SK-N-SH (cell line): ENCODE measurements around the gene SMIM24. TPM values are rescaled to one million over a fixed set of nuclear protein-coding genes. Genes with fewer than 3 reads are reported as not detected.
"Not testable (repeated sequence)": the region's sequence is repeated elsewhere in the genome, so short reads cannot be mapped to it uniquely, and the experiment has no call there.

ENCODE experiments used
- CTCF ChIA-PET: fragments of 300-600, 350-600 bp; formaldehyde crosslinking; extraction: SDS; loops from one replicate; lab custom pipeline; 2021; lab: Yijun Ruan, JAX
- POLR2A ChIA-PET: fragments of 350-600 bp; sonication (Branson Sonifier 250); formaldehyde crosslinking; extraction: SDS; loops from one replicate; lab custom pipeline; 2020; ENCODE audit warnings: antibody characterized with exemption, inconsistent platforms; lab: Yijun Ruan, JAX
- DNase-seq: peaks from one replicate; pipeline ENCODE4 v3.0.0; 2012
- H2AFZ ChIP-seq: fragments of 200-600 bp; sonication (generic); 2 replicates; pipeline ENCODE4 v1.8.1; 2016; ENCODE audit warnings: antibody characterized with exemption, mild to moderate bottlenecking, low read depth
- H3F3A ChIP-seq: fragments of 200-600 bp; sonication (generic); replicated peaks from 2 replicates; pipeline ENCODE3; 2016; ENCODE audit warnings: antibody characterized with exemption, mild to moderate bottlenecking; ENCODE audit not compliant: insufficient read depth
- H3K27ac ChIP-seq, 2 experiments: fragments of 200-500 bp in 1 of 2; fragments of 200-600 bp in 1 of 2; sonication (Bioruptor generic) in 1 of 2; sonication (generic), shearing (Covaris generic) in 1 of 2; 2 replicates each; pipeline versions ENCODE4 v1.5.1 to v1.6.1; 2014 to 2016; ENCODE audit warnings: low read depth in 2 of 2, inconsistent platforms in 1 of 2, low read length in 1 of 2, mild to moderate bottlenecking in 1 of 2, mixed read lengths in 1 of 2
- H3K27me3 ChIP-seq: fragments of 200-600 bp; sonication (generic), shearing (Covaris generic); 2 replicates; pipeline ENCODE4 v1.6.1; 2016; ENCODE audit warnings: mixed run types; ENCODE audit not compliant: insufficient read depth
- H3K36me3 ChIP-seq, 2 experiments: fragments of 200-500 bp in 1 of 2; fragments of 200-600 bp in 1 of 2; sonication (Bioruptor generic) in 1 of 2; sonication (generic) in 1 of 2; replicated peaks in 1 of 2; 2 replicates each; pipeline versions ENCODE3 to v1.5.1; 2014 to 2016; ENCODE audit warnings: low read length in 1 of 2, mild to moderate bottlenecking in 1 of 2; ENCODE audit not compliant: insufficient read depth in 2 of 2, control insufficient read depth in 1 of 2
- H3K4me1 ChIP-seq, 2 experiments: fragments of 200-500 bp in 1 of 2; fragments of 200-600 bp in 1 of 2; sonication (Bioruptor generic) in 1 of 2; sonication (generic), shearing (Covaris generic) in 1 of 2; 2 replicates each; pipeline versions ENCODE4 v1.5.1 to v1.6.1; 2014 to 2016; ENCODE audit warnings: low read depth in 1 of 2, low read length in 1 of 2, mixed run types in 1 of 2; ENCODE audit not compliant: insufficient read depth in 2 of 2, control insufficient read depth in 1 of 2
- H3K4me2 ChIP-seq: fragments of 200-600 bp; sonication (generic), shearing (Covaris generic); 2 replicates; pipeline ENCODE4 v1.6.1; 2017; ENCODE audit warnings: mixed run types
- H3K4me3 ChIP-seq, 2 experiments: fragments of 200-500 bp in 1 of 2; fragments of 200-600 bp in 1 of 2; sonication (Bioruptor generic) in 1 of 2; sonication (generic), shearing (Covaris generic) in 1 of 2; 2 replicates each; pipeline versions ENCODE4 v1.5.1 to v1.8.1; 2014 to 2016; ENCODE audit warnings: low read depth in 2 of 2, inconsistent platforms in 1 of 2, low read length in 1 of 2, mild to moderate bottlenecking in 1 of 2, mixed read lengths in 1 of 2, moderate library complexity in 1 of 2
- H3K79me2 ChIP-seq: fragments of 200-600 bp; sonication (generic); 2 replicates; pipeline ENCODE4 v1.8.1; 2017; ENCODE audit warnings: mild to moderate bottlenecking; ENCODE audit not compliant: insufficient read depth
- H3K9ac ChIP-seq: fragments of 200-600 bp; sonication (generic); 2 replicates; pipeline ENCODE4 v1.6.1; 2017; ENCODE audit warnings: mixed run types
- H3K9me2 ChIP-seq: fragments of 200-600 bp; sonication (generic); 2 replicates; pipeline ENCODE4 v1.6.1; 2017; ENCODE audit warnings: mixed run types
- H3K9me3 ChIP-seq: fragments of 200-600 bp; sonication (generic); 2 replicates; pipeline ENCODE4 v1.6.1; 2017; ENCODE audit warnings: mixed run types, mild to moderate bottlenecking, moderate library complexity
- H4K20me1 ChIP-seq: fragments of 200-600 bp; sonication (generic); 2 replicates; pipeline ENCODE4 v1.6.1; 2017; ENCODE audit warnings: mild to moderate bottlenecking, mixed run types; ENCODE audit not compliant: insufficient read depth
- CHD2 ChIP-seq: fragments of 150-350 bp; IDR thresholded peaks from 2 replicates; pipeline ENCODE4 v1.6.1; 2018; ENCODE audit warnings: low read length; ENCODE audit not compliant: partially characterized antibody
- ELF1 ChIP-seq: IDR thresholded peaks from 2 replicates; pipeline ENCODE4 v1.4.0; 2012
- FOXJ3 ChIP-seq: sonication (generic); formaldehyde crosslinking; IDR thresholded peaks from 2 replicates; pipeline ENCODE4 v1.5.1; 2020; ENCODE audit warnings: mild to moderate bottlenecking, missing genetic modification reagents
- JUND ChIP-seq: IDR thresholded peaks from 2 replicates; pipeline ENCODE4 v1.4.0; 2012
- MAX ChIP-seq: IDR thresholded peaks from 2 replicates; pipeline ENCODE4 v1.4.0; 2012; ENCODE audit warnings: low read depth
- MEF2A ChIP-seq: IDR thresholded peaks from 2 replicates; pipeline ENCODE4 v1.4.0; 2012; ENCODE audit warnings: low read depth, borderline replicate concordance
- NFIC ChIP-seq: IDR thresholded peaks from 2 replicates; pipeline ENCODE4 v1.4.0; 2012; ENCODE audit warnings: borderline replicate concordance
- NRF1 ChIP-seq: IDR thresholded peaks from 2 replicates; pipeline ENCODE4 v1.6.1; 2012; ENCODE audit warnings: low read depth, mild to moderate bottlenecking, low read length
- POLR2AphosphoS5 ChIP-seq: IDR thresholded peaks from 2 replicates; pipeline ENCODE4 v1.6.1; 2012; ENCODE audit warnings: low read depth, low read length
- RAD21 ChIP-seq: IDR thresholded peaks from 2 replicates; pipeline ENCODE4 v1.6.1; 2012; ENCODE audit warnings: mild to moderate bottlenecking, low read length
- RXRA ChIP-seq: IDR thresholded peaks from 2 replicates; pipeline ENCODE4 v1.4.0; 2012; ENCODE audit warnings: low read depth, mild to moderate bottlenecking, borderline replicate concordance
- TCF12 ChIP-seq: IDR thresholded peaks from 2 replicates; pipeline ENCODE4 v1.4.0; 2012
- USF2 ChIP-seq: fragments of 150-350 bp; IDR thresholded peaks from 2 replicates; pipeline ENCODE4 v1.6.1; 2017; ENCODE audit warnings: antibody characterized with exemption, low read length, low read depth, borderline replicate concordance
- YY1 ChIP-seq: IDR thresholded peaks from 2 replicates; pipeline ENCODE4 v1.4.0; 2012; ENCODE audit warnings: low read depth, mild to moderate bottlenecking
- WGBS: methylation state at CpG from one replicate; pipeline ENCODE4 v1.1.6; 2017; ENCODE audit warnings: low lambda C conversion rate; 5-methylcytosine and 5-hydroxymethylcytosine counted together
- polyA plus RNA-seq, 3 experiments: library from polyadenylated mRNA; depleted of rRNA; stranded (reverse); fragments of >200 nt; gene quantifications; 2 replicates each; pipeline ENCODE4 v1.2.3, GENCODE V29; 2012
- TF ChIP-seq, protein P1 (sequence below): IDR thresholded peaks from 2 replicates; pipeline ENCODE4; 2012

The SMIM24 gene
- polyA plus RNA-seq, 1 of the 3 experiments (the other 2 are of a cell fraction), result 0.12 TPM

DNA sequence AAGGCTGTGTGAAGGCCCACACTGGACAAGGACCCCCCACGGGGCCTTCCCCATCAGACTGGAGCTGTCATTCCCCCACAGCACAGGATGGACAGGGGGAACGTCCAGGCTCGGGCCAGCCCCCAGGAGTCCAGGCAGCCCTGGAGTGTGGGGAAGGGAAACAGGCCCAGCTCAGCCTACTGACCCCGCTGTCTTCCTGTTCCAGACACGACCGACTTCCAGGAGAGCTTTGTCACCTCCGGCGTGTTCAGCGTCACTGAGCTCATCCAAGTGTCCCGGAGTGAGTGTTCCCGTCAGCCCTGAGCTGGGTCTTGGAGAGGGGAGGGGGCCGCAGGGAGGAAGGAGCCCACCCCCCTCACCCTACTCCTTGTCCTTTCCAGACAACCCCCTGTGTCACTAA lies 47.0 kb downstream of the SMIM24 start:
- H3K4me2 ChIP-seq, result no peak overlapping the region
- no peak overlapping the region for H3K4me3 ChIP-seq
- H3F3A ChIP-seq, result no peaks in the 10 kb centered on the region
- no peaks in the 10 kb centered on the region for H3K27me3 ChIP-seq
- peaks cover 6% of the 10 kb centered on the region; the same call in 1 of the 2 replicates for H4K20me1 ChIP-seq
- H3K9ac ChIP-seq, result no peak overlapping the region
- ChIA-PET CTCF (interaction anchor here (0.8 to 2.4 kb wide), 5 partner anchors 10 to 128 kb away, joined by 3 to 9 read pairs (median 4); no protein-coding TSS in a partner anchor), POLR2A (no interaction called here)
- peaks cover 0 to 13% of the 10 kb centered on the region in 2 experiments; a peak in 1 of 4 replicates for H3K4me1 ChIP-seq
- peaks cover 10 to 24% of the 10 kb centered on the region in 2 experiments for H3K36me3 ChIP-seq
- no peak overlapping the region for H2AFZ ChIP-seq
- H3K27ac ChIP-seq, result no peak overlapping the region
- TF ChIP-seq YY1, result no peak
- no peak for TF ChIP-seq NRF1
- no peak for TF ChIP-seq FOXJ3 (CRISPR knock-in tag)
- TF ChIP-seq USF2, result no peak
- no peak for TF ChIP-seq NFIC
- no peak for TF ChIP-seq RAD21
- no peak for TF ChIP-seq ELF1
- TF ChIP-seq, protein P1, sequence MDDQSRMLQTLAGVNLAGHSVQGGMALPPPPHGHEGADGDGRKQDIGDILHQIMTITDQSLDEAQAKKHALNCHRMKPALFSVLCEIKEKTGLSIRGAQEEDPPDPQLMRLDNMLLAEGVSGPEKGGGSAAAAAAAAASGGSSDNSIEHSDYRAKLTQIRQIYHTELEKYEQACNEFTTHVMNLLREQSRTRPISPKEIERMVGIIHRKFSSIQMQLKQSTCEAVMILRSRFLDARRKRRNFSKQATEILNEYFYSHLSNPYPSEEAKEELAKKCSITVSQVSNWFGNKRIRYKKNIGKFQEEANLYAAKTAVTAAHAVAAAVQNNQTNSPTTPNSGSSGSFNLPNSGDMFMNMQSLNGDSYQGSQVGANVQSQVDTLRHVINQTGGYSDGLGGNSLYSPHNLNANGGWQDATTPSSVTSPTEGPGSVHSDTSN, result no peak
- TF ChIP-seq CHD2, result no peak
- no peak for TF ChIP-seq MAX
- no peaks in the 10 kb centered on the region for H3K9me3 ChIP-seq
- no peak for DNase-seq
- no peaks in the 10 kb centered on the region for H3K9me2 ChIP-seq
- WGBS, result 100% methylated on average over 2 of the region's 12 CpGs
- H3K79me2 ChIP-seq, result peaks cover 35% of the 10 kb centered on the region

- TF ChIP-seq MEF2A, result no peak
- no peak for TF ChIP-seq RAD21
- TF ChIP-seq RXRA, result no peak
- TF ChIP-seq JUND, result no peak
- no peak for TF ChIP-seq CHD2
- TF ChIP-seq NFIC, result no peak
- TF ChIP-seq TCF12, result no peak
- TF ChIP-seq, protein P1, result no peak
- TF ChIP-seq POLR2AphosphoS5, result no peak
- Histone ChIP-seq H3K4me1 (peaks cover 0 to 13% of the 10 kb centered on the region in 2 experiments; a peak in 1 of 4 replicates), H3K27me3 (no peaks in the 10 kb centered on the region), H3K27ac (no peak overlapping the region), H3K9me2 (no peaks in the 10 kb centered on the region), H4K20me1 (peaks cover 6% of the 10 kb centered on the region; the same call in 1 of the 2 replicates), H3K4me3 (no peak overlapping the region), H3K79me2 (peaks cover 25% of the 10 kb centered on the region), H3F3A (no peaks in the 10 kb centered on the region), H3K9me3 (no peaks in the 10 kb centered on the region), H3K36me3 (peaks cover 8 to 22% of the 10 kb centered on the region in 2 experiments), H3K9ac (no peak overlapping the region), H2AFZ (no peak overlapping the region), H3K4me2 (no peak overlapping the region)
- WGBS, result 94% methylated on average over 18 of the region's 18 CpGs
- ChIA-PET POLR2A (no interaction called here), CTCF (interaction anchor here (0.6 to 2.4 kb wide), 8 partner anchors 9 to 127 kb away, joined by 3 to 9 read pairs (median 4); no protein-coding TSS in a partner anchor)
- DNase-seq, result no peak
Measured at GRCh38 chr19:3431760-3432397, 48.4 kb downstream of the SMIM24 start.

DNA sequence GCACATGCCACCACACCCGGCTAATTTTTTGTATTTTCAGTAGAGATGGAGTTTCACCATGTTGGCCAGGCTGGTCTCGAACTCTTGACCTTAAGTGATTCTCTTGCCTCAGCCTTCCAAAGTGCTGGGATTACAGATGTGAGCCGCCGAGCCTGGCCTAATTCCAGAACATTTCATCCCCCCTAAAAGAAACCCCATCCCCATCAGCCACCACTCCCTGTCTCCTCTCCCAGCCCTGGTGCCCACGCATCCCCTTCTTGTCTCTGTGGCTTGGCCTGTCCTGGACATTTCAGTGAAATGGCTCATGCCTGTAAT lies 50.0 kb downstream of the SMIM24 start:
- not testable (repeated sequence) for H3K4me2 ChIP-seq, H4K20me1 ChIP-seq, DNase-seq, H2AFZ ChIP-seq, H3K9ac ChIP-seq, H3K27ac ChIP-seq, H3K4me3 ChIP-seq, H3K9me3 ChIP-seq, H3K27me3 ChIP-seq, H3K9me2 ChIP-seq, H3F3A ChIP-seq
- ChIA-PET POLR2A (interaction anchor here (0.7 to 2.3 kb wide), 3 partner anchors 39 to 55 kb away, joined by 4 to 15 read pairs (median 9); no protein-coding TSS in a partner anchor), CTCF (interaction anchor here (0.8 to 5.1 kb wide), 31 partner anchors 8 to 232 kb away, joined by 3 to 47 read pairs (median 7); no protein-coding TSS in a partner anchor)
- WGBS, result 92% methylated on average over 5 of the region's 5 CpGs
- Histone ChIP-seq H3K79me2 (peaks cover 17% of the 10 kb centered on the region), H3K36me3 (peaks cover 8 to 18% of the 10 kb centered on the region in 2 experiments), H3K4me1 (peaks cover 0 to 11% of the 10 kb centered on the region in 2 experiments; a peak in 1 of 4 replicates)
